Dedifferentiated amniotic fluid mesenchymal stem cell (primary cell): Measurements from ENCODE around the gene CARD11.

ENCODE experiments used
- DNase-seq: peaks from one replicate; pipeline ENCODE4 v3.0.0-alpha.2; 2016; ENCODE audit errors: extremely low spot score

CARD11 gene

DNA sequence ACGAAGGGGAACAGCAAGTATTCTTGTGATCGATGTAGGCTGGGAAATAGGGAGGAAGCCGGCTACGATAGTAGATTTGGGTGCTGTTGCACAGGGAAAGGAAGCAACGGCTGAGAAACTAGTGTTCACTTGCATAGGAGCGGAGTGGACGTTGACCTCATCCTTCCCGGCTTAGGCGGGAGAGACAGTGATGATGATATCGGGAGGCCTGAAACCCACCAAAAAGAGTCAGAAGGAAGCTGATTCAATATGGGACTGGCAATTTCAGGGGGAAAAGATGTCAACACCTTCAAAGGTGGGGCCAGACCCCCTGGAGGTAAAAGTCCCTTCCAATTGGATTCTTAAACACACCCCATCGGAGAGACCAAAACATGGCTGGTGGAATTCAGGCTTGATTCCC lies 61.3 kb downstream of the CARD11 start:
- DNase-seq: no peak

DNA sequence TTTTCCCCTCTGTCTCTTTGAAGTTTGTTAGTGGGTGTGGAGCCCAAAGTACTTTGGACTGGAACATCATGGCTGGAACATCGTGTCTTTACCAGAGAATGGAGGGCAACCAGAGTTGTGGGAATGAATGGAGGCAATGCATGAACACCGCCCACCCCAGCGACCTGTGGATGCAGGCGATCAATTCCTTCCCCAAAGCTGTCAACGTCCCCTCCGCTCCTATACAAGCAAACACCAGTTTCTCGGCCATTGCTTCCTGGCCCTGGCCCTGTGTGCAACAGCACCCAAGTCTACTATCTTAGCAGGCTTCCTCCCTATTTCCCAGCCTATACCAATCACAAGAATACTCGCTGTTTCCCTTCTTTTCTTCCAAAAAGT lies 62.6 kb downstream of the CARD11 start:
- no peak for DNase-seq

- DNase-seq: no peak
Observed at GRCh38 chr7:2980401-2981102, 63.1 kb downstream of the CARD11 start.

DNA sequence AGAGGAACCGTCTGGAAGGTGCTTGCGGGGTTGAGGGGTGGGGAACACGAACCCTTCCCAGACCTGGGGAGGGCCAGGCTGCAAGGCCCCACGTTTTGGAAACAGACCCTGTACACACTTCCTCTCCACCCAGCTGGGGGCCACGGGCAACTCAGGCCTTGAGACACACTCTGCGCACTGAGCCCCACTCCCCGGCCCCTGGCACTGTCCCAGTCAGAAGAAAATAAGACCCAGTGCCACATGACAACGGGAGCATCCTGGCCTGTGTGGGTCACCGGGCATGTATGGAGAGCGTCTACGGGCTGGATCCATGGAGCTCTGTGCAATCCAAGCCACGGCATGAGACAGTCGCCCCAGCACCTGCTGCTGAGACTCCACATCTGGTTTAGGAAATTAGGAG lies 63.7 kb downstream of the CARD11 start:
- DNase-seq: no peak

- no peak for DNase-seq
Observed at GRCh38 chr7:2979201-2979631, 64.5 kb downstream of the CARD11 start.

DNA sequence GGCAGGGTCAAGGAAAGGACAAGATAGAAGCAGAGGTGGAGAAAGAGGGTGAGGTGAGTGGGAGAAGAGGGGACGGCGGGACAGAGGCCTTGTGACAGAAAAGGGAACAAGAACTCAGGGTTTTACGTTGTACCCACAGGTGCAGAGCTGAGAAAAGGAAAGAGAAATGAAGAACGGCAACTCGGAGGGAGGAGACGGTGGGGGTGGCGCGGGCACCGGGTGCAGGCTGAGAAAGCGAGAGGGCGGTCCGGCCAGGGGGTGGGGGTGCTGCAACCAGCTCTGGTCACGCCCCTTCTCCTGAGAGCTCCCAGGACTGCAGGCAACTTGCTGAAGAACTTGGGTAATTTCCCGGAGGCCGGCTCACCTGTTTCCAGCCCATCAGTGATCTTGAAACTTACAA lies 65.3 kb downstream of the CARD11 start:
- DNase-seq: no peak

DNA sequence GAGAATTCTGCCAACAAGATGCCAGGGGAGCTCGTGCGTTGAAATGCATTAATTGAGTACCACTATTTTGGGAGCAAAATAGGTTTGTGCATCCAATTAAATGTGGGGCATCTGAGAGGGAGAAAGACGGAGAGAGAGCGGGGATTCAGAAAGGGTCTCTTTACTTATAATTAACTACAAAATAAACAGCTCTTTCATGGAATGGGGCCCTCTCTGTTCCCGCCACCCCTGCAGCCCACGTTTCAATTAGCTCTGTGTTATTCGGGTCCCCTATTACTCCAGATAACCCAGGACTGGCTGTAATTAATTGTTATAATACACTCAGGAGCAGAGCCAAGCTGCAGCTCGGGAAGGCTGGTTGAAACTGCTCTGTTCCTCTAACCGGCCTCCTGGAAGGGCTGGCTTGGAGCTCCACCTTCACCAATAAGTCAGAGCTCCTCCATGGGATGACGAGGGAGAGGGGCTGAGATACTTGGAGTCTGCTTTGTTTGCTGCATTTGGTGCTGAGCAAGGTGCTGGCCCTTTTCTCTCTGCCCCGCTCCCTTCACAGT lies 67.8 kb downstream of the CARD11 start:
- DNase-seq: no peak

DNA sequence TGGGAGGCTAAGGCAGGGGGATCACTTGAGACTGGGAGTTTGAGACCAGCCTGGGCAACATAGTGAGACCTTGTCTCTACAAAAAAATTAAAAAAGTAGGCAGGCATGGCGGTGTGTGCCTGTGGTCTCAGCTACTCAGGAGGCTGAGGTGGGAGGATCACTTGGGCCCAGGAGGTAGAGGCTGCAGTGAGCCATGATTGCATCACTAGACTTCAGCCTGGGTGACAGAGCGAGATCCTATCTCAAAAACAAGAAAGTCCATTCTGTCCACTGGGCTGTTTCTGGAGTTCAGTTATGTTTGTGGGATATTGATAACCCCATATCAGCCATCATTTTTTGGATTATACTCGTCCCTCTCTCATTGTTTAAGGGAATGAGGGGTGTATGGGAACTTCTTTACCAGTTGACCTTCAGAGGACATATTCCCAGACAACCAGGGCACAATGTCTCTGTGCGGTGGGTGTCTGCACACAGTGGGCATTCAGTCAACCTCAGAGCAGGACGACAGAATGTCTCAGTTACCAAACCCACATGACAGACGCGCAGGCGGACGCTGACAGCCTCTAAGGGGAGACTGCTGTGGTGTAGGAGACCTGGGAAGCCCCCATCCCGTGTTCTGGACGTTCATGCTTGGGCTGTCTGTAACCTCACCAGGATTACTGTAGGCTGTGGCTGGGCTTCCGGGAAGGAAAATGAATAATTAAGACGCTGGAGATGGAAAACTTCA lies 69.4 kb downstream of the CARD11 start:
- no peak for DNase-seq

GRCh38 chr7:2972835-2973161 lies 70.9 kb downstream of the CARD11 start:
- DNase-seq: no peak

DNA sequence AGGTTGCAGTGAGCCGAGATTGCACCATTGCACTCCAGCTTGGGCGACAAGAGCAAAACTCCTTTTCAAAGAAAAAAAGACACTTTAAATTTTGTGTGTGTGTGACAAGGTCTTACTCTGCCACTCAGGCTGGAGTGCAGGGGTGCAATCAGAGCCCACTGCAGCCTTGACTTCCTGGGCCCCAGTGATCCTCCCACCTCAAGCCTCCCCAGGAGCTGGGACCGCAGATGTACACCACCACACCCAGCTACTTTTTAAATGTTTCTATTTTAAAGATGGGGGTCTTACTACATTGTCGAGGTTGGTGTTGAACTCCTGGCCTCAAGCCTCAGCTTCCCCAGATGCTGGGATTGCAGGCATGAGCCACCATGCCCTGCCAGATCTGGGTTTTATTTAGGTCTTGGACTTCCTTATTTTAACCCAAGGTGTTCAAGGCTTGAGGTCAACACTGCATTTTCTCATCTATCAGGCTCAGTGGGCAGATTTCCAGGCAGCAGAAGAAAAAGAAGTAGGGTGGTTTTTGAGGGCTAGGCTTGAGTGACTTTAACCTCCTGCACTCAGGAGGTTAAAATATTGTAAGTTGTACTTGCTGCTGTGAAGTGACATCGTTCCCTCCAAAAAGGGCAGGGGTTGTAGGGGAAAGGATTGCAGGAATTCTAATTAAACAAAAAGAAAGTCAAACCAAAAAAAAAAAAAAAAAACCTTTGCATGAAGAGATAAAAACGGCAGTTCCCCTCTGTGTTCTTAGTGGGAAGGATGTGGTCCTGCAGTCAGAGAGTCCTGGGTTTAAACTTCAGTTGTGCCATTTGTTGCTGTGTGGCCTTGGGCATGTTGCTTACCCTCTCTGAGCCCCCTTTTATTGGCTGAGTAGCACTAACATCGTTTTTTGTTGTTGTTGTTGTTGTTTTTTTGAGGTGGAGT lies 71.5 kb downstream of the CARD11 start:
- no peak for DNase-seq

DNA sequence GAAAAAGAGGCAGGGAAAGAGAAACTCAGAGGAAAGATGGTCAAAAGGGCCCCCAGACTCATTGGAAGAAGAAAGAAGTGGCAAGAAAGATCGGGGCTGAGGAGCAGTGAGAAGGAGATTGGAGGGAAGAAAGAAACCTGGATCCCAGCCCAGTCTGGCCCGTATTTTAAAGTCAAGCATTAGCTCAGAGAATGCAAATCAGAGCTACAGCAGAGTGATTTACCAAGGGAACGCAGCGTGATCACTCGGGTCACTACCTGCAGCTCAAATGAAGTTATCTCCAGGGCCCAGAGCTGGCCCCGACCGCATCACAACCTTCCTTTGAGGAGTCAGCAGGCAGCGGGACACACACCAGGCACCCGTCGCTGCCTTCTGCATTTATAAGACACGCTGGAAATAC lies 72.8 kb downstream of the CARD11 start:
- no peak for DNase-seq

DNA sequence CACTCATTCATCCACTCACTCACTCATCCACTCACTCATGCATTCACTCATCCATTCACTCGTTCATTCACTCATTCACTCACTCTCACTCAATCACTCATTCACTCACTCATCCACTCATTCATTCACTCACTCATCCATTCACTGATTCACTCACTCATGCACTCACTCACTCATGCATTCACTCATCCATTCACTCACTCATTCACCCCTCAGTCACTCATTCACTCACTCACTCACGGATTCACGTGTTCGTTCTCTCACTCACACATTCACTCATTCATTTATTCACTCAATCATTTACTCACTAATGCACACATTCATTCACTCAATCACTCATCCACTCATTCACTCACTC lies 73.4 kb downstream of the CARD11 start:
- no peak for DNase-seq

DNA sequence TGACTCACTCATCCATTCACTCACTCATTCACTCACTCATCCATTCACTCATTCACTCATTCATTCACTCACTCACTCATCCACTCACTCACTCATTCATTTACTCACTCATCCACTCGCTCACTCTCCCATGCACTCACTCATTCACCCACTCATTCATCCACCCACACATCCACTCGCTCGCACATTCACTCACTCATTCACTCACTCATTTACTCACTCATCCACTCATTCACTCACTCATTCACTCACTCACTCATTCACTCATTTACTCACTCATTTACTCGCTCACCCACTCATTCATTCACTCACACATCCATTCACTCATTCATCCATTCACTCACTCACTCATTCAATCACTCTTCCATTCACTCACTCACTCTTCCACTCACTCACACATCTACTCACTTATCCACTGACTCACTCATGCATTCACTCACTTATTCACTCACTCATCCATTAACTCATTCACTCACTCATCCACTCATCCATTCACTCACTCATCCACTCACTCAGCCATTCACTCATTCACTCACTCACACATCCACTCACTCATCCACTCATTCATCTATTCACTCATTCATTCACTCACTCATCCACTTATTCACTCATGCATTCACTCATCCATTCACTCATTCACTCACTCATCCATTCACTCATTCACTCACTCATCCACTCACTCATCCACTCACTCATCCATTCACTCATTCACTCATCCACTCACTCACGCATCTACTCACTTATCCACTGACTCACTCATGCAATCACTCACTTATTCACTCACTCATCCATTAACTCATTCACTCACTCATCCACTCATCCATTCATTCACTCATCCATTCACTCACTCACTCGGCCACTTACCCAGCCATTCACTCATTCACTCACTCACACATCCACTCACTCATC lies 74.0 kb downstream of the CARD11 start:
- DNase-seq: no peak

- DNase-seq: no peak
Observed at GRCh38 chr7:2968616-2969397, 74.9 kb downstream of the CARD11 start.

DNA sequence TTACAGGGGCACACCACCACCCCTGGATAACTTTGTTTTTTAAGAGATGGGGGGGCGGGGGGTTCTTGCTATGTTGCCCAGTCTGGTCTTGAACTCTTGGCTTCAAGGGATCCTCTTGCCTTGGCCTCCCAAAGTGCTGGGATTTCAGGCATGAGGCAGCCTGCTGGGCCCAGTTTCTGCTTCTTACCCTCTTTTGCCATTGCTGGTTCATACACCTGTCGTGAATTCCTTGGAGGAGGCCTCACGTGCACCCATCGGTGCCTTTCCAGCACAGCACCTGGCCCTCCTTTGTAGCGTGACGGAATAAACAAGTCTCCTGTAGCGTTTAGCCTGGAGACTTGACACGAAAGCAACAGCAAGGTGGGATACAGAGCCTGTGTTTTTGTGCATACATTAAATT lies 75.5 kb downstream of the CARD11 start:
- no peak for DNase-seq

GRCh38 chr7:2967705-2968104 lies 76.0 kb downstream of the CARD11 start:
- no peak for DNase-seq

DNA sequence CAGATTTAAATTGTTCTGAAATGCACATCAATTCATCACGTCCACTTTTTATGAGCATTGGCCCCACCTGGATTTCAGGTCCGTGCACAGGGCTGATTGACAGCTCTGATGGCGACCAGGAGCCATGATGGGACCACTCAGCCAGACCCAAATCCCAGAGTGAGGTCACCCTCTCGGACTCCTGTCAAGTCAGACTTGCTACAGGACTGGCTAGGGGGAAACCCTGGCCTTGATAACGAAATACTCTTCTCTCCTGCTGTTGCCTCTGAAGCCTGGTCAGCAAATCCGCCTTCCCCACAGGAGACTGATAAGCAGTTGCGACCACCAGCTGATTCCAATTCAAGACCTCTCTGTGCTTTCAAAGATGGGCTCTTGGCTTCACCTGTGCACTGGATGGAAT lies 76.4 kb downstream of the CARD11 start:
- DNase-seq: no peak

DNA sequence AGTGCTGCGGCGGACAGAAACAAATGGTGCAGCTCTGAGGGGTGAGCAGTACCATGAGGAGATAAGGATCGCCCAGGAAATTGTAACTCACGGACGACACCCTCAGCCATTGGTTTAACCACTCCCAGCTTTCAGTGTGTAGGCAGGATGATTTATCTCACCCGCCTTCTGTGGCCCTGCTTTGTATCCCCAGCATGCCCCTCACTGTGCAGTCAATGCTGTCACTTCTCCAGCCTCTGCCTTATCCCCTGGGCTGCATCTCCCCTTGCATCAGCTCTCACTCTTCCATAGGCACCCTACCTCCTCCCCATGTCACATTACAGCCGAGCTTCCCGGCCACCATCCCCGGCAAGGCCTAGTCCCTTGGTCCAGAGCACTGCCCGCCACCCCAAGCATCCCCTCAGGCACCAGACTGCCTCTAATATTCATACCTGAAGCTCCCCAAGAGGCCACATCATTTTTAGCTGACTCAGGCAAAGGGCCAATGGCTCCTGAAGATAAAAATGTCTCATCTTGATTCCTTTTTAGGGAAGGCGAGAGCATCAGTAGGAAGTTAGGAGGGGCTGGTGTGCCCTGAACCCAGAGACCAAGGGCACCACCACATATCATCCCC lies 77.1 kb downstream of the CARD11 start:
- DNase-seq: no peak

DNA sequence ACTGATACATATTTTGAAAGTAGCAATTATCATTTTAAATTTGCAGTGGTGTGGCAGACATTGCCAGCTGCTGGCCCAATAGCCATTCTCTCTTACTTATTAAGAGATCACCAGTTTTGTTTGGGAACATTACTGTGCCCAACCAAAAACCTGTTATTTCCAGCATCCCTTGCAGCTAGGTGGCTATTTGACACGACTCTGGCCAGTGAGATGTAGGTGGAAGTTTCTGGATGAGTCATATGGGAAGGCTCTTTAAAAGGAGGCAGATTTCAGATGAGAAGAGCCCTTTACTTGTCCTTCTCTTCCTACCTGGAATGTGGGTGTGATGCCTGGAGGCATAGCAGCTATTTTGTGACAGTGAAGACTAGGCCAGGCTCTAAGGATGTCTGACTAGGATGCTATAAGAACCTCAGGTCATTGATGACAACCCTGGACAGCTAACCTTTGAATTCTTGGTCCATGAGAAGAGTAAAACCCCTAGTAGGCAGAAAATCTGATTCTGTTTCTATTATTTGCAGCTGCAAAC lies 77.9 kb downstream of the CARD11 start:
- DNase-seq: no peak

DNA sequence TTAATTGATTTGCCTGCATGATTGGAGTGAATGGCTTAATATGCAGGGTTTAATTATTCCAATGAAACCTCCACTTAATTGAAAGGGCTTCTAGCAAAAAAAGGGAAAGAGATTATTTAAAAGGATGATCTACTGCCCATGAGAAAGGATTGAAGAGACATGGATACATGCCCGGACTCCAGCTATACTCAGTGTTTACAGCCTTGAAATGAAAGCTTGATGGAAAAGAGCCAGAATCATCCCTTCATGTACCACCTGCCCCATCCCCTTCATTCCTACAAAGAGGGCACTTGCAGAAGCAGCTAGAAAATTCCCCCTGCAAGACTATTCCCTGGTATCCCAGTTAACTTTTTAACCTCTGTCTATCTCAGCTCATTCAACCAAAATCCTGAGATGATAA lies 78.4 kb downstream of the CARD11 start:
- no peak for DNase-seq
